DMS 273 treated with DMSO at 0.1 percent for 48 hours (cell line): ENCODE measurements around the gene USPL1.

Experiments
- DNase-seq: peaks from one replicate; lab custom pipeline; 2025; lab: John Stamatoyannopoulos, UW

The USPL1 gene

DNA sequence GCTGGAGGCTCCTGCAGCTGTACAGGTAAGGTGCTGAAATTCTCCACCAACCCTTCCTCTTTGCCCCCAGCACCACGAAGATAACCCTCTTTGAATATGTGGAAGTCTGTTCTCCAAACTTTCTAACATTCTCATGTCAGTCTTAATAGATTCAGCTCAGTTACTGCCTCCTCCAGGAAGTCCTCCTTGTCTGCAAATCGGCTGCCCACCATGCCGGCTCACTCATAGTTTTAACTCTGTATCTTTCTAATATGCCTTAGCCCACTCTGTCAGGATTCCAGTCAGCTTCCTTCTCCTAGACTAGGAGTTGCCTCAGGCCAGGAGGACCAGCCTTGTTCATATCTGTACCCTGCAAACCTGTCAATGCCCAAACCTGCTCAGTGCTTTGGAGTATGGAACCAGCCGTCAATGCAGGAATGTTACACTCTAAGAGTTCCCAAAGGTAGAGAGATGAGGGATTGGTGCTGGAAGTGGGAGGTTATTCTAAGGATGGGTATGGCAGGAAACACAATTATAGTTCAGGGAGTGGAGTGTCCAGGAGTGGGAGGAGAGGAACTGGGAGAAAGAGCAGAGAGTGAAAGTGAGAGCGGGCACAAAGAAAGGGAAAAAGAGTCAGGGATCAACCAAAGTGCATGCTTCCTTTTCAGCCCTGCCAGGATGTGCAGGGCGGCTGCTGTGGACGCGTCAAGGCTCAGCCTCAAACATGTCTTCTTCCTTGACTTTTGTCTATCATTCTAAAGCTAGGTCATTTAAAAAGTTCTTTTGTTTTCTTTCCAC lies 79.6 kb downstream of the USPL1 start:
- DNase-seq: no peak

DNA sequence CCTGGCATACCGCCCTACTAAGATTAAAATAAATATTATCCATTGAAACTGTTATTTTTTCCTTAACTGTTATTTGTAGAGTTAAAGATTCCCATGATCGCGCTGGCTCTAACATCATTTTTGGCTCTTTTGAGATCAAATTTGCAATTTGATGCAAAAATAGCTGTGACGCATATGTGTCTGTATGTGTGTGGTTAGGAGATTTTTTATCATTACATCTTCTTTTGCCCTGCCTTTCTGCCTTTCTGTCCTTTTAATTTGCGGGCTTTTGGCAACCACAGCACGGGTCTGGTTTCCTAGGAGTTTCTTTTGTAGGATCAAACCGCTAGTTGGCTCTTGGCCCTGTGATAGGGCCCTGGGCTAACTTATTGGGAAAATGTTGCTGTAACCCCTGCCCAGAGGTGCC lies 80.3 kb downstream of the USPL1 start:
- no peak for DNase-seq

DNA sequence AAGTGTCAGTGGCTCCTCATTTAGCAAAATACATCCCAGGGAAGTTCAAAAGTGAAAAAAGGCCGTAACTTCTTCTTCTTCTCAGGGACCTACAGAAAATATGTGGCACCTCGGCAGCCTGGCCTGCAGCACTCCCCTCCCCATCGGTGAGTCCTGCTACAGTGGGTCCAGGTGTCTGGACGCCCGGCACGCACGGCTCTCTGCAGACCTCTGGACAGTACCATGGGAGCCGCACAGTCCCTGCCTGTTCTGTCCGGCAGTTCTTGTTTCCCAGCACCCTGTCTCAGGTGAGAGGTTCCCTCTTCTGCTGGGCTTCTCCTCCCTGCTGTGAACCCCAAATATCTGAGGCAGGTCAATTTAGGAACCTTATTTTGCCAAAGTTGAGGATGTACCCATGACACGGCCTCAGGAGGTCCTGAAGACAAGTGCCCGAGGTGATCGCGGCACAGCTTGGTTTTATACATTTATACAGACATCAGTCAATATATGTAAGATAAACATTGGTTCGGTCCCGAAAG lies 80.8 kb downstream of the USPL1 start:
- DNase-seq: no peak

GRCh38 chr13:30700364-30700763 lies 82.6 kb downstream of the USPL1 start:
- no peak for DNase-seq

GRCh38 chr13:30702006-30702405 lies 84.3 kb downstream of the USPL1 start:
- DNase-seq: no peak

DNA sequence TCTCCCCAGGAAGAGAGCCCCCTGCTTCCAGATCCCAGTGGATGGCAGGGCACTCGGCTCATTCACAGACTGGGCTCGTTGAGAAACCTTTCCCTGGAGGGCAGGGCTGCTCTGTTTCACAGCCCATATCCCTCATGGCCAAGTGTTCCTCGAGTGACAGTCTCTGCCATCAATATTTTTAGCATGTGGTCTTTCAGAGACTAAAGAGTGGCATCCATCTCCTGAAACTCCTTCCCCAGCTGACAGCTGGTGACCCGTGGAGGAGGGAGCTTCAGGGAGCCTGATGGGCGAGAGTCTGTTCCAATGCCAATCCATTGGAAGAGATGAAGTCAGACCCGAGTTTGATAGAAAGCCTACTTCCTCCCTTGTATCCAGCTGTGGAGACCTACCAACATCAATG lies 86.9 kb downstream of the USPL1 start:
- DNase-seq: no peak

- no peak for DNase-seq
These were observed 88.0 kb downstream of the USPL1 start for GRCh38 chr13:30705680-30706079.

DNA sequence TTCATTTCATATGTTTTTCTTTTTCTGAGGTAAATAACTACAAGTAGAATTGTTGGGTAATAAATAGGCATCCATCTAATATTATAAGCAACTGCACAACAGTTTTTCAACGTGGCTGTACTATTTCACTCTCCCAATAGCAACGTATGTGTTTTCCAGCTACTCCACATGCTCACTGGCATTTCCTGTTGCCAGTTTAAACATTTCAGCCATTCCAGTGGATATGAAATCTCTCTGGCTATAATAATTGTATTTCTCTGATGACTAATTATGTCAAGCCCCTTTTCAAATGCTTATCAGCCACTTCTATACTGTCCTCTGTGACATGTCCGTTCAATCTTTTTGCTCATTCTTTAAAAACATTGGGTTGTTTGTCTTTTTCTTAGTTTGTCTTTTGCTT lies 90.8 kb downstream of the USPL1 start:
- DNase-seq: no peak
